ENCODE data around the gene SYCN.

Gene SYCN

DNA sequence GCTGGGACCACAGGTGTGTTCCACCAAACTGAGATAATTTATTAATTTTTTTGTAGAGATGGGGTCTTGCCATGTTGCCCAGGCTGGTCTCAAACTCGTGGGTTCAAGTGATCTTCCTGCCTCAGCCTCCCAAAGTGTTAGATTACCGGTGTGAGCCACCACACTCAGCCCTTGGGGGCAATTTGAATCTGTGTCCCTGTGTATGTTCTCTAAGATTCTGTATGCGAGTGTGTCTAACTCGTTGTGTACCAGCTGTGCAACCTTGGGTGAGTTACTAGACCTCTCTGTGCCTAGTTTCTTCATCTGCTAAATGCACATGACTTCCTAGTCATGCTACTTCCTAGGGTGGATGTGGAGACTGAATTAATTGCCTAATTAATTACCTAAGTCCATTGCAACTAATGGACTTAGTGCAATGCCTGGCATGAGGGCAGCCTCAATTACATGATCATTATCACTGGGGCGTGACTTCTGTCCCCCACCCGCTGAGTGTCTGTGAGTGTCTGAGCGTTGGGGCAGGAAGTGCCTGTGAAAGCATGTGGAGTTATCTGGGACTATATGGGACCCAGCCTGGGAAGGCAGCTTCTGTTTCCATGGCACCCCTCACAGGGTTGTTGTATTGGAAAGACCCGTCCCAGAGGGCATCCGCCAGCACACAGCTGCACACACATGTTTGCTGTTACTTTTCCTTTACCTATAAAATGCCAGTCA, 9.1 kb downstream of the SYCN start:
- no peak for ATAC-seq
- no peak for DNase-seq

DNA sequence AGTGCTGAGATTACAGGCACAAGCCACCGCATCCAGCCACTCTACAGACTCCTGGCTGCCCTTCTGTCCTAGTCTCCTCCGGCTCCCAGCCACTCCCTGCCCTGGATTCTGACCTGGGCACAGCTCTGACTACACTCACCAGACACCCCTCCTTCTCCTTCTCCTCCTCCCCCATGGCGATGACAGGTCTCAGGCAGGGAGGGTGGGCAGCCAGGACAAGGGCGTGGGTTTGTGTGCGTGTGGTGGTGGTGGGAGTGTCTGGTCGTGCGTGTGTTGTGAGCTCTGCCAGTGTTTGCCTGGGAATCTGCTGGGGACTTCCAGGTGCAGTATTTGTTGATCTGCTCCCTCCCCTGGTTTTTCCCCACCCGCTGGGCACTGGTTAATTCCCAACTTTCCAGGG, 10.3 kb downstream of the SYCN start:
- DNase-seq (no peak), ATAC-seq (no peak)

DNA sequence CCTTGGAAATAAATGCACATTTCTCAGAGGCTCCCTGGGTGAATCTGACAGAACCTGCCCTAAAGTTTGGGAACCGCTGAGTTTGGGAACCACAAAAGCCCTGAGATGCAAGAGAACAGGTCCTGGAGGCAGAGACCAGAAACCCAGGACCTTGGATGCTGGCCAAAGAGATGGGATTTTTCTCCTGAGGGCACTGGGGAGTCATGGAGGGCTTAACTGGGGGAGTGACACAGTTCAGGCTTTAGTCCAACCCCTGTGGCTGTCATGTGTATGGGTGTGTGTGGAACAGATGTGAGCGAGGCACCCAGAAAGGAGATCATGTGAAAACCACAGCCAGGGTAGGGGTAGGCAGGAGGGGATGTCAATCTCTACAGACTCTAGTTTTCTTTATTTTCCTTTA, 11.2 kb downstream of the SYCN start:
- ATAC-seq (no peak), DNase-seq (no peak)

DNA sequence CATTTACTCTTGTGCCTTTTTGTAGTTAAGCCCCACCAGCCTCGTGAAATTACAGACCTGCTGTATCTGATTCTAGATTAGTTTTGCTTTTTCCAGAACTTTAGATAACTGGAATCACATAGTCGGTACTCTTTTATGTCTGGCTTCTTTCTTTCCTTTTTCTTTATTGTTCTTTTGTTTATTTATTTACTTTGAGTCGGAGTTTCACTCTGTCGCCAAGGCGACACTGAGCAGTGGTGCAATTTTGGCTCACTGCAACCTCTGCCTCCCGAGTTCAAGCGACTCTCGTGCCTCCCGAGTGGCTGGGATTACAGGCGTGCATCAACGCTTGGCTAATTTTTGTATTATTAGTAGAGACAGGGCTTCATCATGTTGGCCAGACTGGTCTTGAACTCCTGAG, 13.3 kb downstream of the SYCN start:
- no peak for DNase-seq
- no peak for ATAC-seq

DNA sequence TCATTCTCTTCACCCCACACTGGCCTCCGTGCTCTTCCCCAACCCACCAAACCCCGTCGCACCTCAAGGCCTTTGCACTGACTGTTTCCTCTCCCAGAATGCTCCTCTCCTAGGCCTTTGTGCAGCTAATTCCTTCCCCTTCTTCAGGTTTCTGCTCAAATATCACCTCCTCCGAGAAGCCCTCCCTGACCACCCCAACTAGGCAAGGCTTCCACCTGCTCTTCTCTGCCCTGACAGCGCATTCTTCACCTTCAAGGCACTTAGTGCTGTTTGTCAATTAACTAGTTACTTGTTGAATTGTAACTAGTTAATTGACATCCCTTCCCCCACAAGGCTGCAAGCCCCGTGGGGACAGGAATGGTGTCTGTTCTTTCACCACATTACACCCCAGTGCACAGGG, 15.1 kb downstream of the SYCN start:
- ATAC-seq, result no peak
- no peak for DNase-seq

DNA sequence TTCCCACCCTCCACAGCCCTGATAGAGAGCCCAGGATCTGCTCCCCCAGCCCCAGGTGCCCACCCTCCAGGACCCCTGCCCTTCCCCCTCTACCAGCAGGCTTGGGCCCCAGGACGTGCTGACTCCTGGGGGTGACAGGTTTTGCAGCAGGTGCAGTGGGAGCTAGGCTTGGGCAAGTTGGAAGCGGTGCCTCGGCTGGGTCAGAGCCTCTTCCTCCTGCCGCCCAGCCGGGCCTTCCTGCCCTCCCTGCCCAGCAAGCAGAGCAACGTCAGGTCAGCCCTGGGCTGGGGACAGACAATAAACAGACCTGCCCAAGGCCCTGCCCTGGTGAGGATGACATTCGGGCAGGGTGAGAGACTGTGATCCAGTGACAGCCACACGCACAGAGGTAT, 16.5 kb downstream of the SYCN start:
- DNase-seq (no peak), ATAC-seq (peak; percentile 36)

DNA sequence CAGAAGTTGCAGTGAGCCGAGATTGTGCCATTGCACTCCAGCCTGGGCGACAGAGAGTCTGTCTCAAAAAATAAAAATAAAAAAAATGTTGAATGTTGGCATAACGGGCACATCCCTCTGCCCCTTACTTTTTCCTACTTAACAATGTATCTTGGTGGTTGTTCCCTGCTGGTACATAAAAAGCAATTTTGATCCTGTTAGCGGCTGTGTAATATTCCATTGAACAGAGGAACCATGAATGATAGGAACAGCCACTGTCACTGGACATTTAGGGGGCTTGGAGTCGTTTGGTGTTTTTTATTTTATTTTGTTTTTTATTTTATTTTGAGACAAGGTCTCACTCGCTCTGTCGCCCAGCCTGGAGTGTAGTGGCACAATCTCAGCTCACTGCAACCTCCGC, 17.7 kb downstream of the SYCN start:
- ATAC-seq, result no peak
- no peak for DNase-seq

DNA sequence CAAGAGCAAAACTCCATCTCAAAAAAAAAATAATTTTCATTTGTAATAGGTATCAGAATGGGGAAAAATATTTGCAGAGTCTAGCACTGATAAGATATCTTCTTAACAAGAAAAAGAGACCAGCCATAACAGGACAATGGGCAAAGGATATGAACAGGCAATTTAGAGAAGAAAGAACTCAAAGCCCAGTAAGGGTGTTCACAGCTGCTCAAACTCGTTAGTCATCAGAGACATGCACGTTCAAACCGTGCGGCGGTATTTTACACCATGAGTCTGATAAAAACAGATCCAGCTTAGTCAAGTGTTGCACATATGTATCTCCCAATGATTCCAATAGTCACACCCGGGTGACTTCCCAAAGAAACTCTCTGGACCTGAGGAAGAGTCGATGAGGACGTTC, 21.0 kb downstream of the SYCN start:
- ATAC-seq (no peak), DNase-seq (no peak)

DNA sequence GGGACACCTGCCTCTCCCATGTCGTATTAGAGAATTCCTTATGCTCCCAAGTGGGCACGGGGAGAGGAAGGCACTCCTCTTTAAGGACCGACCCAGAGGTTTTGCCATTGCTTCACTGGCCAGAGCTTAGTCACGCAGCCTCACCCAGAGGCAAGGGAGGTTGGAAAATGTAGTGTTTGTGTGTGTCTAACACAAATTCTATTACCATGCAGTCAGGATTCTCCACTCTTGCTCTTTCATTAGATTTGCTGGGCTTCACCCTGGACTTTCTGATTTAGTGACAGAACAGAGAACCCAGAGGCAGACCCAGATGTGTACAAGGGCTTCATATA, 21.9 kb downstream of the SYCN start:
- ATAC-seq (no peak), DNase-seq (no peak)

DNA sequence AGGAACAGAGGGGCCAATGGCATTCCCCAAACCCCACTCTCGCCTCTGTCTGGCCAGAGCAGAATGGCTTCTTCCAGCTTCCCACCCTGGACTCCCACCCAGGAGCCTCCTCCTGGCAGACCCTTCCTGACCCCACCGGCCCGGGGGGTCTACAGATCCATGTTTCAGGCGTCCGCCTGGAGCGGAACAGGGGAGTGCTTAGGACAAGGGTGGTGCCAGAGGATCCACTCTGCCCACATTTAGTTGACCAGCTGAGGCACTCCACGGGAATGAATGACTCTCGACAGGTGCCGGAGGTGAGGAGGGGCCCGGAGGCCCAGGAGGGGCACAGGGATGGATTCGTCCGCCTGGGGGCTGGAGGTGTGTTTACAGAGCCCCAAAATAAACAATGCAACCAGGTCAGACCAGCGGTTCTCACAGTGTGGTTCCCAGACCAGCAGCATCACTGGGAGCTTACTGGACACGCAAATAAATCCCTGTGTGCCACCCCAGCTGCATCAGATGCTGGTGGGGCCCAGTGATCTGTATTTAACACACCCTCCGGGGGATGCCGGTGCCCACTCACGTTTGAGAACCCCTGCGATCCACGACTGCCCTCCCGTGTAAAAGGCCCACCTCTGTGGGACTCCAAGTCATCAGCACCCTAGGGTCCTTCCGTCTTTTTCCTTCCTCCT, 22.4 kb downstream of the SYCN start:
- ATAC-seq, result no peak

DNA sequence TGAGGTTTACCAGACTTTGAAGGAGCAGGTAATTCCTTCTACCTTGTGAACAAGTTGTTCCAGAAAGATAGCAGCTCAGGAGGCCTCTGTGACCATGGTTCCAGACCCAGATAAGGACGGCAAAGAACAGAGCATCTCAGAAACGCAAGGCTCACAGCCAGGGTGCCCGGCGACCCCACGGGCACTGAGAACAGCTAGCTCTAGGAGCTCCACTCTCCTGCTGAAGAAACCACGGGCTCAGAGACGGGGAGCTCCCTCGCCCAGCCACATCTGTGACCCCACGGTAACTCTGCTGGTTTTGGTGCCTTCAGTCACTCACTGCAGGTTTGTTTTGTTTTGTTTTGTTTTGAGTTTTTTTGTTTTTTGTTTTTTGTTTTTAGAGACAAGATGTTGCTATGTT, 23.3 kb downstream of the SYCN start:
- ATAC-seq (no peak), DNase-seq (no peak)

More for the DNA sequence above, 22.4 kb downstream of the SYCN start:
- no peak for DNase-seq

DNA sequence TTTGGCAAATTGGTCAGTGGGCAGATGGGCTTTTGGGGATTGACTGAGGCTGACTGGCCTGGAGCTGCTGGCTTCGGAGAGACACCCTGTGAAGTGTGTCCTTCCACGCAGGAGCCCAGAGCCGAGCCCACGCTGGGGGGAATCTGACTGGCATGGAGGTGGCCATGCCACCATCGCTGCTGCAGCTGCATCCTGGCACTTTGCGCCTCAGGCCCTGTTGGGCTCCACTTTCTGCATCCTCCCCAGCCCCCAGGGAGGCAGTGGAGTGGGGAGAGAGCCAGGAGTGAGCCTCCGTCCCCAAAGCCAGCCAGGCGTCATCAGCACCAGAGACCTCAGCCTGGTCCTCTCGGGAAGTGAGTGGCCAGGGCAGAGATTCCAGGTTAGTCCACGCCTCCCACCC, 24.3 kb downstream of the SYCN start:
- no peak for ATAC-seq

DNA sequence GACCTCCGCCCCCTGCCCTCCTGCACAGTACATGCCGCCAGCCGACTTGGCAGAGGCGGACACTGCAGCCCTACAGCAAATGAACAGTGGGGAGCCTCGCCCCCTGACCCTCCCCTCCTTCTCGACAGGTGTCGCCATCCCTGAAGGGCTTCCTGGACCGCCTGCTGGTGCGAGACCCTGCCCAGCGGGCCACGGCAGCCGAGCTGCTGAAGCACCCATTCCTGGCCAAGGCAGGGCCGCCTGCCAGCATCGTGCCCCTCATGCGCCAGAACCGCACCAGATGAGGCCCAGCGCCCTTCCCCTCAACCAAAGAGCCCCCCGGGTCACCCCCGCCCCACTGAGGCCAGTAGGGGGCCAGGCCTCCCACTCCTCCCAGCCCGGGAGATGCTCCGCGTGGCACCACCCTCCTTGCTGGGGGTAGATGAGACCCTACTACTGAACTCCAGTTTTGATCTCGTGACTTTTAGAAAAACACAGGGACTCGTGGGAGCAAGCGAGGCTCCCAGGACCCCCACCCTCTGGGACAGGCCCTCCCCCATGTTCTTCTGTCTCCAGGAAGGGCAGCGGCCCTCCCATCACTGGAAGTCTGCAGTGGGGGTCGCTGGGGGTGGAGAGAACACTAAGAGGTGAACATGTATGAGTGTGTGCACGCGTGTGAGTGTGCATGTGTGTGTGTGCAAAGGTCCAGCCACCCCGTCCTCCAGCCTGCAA, 25.6 kb downstream of the SYCN start:
- no peak for DNase-seq
- no peak for ATAC-seq

More for the DNA sequence above, 24.3 kb downstream of the SYCN start:
- no peak for DNase-seq

DNA sequence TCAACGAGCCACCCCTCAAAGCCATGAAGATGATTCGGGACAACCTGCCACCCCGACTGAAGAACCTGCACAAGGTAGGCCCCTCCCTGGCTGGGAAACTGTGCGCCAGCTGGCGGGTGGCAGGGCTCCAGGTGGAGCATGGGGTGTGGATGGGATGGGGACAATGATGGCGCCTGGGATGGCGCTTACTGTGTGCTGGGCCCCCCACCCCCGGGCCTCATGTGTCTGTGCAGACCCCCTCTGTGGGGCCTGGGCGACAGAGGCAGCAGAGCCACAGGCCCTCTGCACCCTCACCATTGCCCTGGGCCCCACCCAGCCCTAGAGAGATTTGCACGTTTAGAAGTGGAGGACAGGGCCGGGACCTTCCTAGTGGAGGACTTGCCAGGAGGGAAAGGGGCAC, 26.3 kb downstream of the SYCN start:
- DNase-seq (no peak), ATAC-seq (no peak)

DNA sequence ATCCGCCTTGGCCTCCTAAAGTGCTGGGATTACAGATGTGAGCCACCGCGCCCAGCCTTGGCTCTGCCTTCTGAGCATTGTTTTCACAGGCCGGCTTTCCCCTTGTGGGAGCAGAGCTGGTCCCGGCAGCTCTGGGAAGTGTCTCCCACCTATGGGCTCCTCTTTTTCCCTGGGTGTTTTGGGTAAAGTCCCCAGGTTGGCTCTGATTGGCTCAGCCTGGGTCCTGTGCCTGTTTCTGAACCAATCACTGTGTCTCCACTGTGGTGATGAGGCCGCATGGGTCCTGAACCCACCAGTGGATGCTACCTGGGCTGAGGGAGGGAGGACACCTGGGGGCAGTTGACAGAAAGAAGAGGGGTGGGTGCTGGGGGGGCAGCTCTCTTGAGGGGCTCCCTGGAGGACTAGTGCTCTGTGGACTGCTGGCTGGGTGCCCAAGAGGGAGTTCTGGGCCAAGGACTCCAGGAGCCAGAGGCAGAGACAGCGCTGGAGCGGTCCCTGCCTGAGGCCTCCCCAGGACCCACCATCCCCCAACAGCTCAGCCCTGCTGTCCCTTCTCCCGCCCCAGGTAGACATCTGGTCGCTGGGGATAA, 26.9 kb downstream of the SYCN start:
- no peak for ATAC-seq
- no peak for DNase-seq

DNA sequence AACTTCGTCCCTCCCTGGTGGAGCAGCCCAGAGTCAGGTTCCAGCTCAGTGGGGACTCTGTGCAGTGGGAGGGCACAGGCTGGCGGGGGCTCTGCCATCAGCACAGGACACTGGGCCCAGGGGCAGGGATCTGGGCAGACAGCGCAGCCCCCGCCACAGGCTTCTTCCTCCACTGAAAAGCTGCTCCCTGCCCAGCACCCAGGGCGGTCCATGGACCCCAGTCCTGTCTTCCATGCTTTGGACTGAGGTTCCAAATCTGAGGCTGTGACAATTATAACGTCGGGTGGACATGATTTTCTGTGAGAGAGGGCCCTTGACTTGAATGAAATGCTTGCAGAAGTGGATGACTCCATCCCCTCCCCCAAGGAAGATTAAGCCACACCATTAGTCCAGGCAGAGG, 28.5 kb downstream of the SYCN start:
- no peak for ATAC-seq
- DNase-seq, result no peak

DNA sequence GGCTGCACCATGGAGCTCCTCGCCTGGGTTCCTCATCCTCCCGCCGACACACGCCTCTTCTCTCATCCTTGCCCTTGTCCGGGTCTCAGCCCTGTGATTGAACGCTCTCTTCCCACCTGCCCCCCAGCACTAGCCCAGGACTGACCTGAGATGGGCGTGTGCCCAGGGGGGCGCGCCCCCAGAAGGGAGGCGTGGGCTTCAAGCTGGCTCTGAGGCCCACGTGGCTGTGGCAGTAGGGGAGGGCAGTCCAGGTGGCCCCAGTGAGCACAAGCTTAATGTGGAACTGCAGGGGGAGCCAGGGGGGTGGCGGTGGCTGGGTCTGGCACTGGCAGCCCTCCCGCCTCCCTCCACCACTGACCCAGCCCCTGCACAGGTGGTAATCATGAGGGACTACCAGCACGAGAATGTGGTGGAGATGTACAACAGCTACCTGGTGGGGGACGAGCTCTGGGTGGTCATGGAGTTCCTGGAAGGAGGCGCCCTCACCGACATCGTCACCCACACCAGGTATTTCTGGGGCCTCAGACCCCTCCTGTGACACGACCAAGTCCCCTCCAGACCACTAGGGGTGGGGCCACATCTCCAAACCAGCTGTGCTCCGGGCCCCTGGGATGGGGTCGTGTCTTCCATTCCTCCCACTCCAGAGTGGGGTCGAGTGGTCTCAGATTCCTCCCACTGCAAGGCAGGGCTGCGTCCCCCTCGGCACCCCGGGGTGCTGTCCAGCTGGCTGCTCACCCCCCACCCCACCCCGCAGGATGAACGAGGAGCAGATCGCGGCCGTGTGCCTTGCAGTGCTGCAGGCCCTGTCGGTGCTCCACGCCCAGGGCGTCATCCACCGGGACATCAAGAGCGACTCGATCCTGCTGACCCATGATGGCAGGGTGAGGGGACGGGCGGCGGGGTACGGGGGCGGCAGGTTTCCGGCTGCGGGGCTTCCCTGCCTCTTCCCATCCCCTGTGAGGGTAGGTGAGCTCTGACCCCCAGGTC, 29.2 kb downstream of the SYCN start:
- no peak for DNase-seq
- no peak for ATAC-seq

DNA sequence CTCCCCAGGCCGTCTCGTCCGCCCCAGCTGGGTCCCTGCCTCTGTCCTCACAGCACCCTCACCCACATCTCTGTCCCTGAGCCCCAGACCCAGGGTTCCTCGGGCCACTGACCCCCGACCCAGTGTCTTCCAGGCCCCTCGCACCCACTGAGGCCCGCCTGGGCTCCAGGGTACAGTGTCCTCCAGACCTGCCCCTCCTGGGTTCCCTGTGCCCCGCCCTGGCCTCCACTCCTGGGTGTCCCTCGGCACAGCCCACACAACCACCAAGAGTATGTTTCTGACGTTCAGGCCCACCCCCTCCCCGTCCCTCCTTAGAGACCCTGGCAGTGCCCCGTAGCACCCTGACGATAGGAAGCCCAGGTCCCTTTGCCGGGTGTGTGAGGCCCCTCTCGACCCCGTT, 29.9 kb downstream of the SYCN start:
- no peak for DNase-seq
- ATAC-seq, result no peak

DNA sequence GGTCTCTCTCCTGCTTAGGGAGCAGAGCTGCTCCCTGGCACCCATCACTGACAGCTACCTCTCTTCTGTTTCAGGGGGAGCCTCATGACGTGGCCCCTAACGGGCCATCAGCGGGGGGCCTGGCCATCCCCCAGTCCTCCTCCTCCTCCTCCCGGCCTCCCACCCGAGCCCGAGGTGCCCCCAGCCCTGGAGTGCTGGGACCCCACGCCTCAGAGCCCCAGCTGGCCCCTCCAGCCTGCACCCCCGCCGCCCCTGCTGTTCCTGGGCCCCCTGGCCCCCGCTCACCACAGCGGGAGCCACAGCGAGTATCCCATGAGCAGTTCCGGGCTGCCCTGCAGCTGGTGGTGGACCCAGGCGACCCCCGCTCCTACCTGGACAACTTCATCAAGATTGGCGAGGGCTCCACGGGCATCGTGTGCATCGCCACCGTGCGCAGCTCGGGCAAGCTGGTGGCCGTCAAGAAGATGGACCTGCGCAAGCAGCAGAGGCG, 30.5 kb downstream of the SYCN start:
- ATAC-seq (no peak), DNase-seq (no peak)

DNA sequence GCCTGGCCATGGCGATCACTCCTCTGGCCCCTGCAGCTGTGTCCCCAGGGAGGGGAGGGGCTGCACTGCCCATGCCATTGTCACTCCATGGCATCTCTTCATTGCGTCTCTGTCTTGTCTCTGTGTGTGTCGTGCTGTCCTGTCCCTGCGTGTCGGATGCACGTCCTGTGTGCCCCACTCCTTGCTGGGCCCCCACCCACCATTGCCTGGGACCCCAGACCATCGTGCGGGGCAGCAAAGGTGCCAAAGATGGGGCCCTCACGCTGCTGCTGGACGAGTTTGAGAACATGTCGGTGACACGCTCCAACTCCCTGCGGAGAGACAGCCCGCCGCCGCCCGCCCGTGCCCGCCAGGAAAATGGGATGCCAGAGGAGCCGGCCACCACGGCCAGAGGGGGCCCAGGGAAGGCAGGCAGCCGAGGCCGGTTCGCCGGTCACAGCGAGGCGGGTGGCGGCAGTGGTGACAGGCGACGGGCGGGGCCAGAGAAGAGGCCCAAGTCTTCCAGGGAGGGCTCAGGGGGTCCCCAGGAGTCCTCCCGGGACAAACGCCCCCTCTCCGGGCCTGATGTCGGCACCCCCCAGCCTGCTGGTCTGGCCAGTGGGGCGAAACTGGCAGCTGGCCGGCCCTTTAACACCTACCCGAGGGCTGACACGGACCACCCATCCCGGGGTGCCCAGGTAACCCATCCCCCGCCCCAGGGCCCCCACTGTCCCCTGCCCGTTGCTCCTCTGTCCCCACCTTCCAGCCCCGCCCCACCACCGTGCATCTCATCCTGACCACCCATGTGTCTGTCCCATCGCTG, 31.2 kb downstream of the SYCN start:
- DNase-seq (no peak), ATAC-seq (no peak)

Measured in stimulated activated naive CD8-positive, alpha-beta T cell treated with anti-CD3 and anti-CD28 coated beads, Interleukin-15, Interleukin-2, amounts not matched to agents 100 U/mL and 50 U/mL, for 24 hours (primary cell).